ENCODE data around the gene PPIB.
A peak's percentile ranks its signal among the peaks of the same experiment; 100 is the strongest.

Gene PPIB

DNA sequence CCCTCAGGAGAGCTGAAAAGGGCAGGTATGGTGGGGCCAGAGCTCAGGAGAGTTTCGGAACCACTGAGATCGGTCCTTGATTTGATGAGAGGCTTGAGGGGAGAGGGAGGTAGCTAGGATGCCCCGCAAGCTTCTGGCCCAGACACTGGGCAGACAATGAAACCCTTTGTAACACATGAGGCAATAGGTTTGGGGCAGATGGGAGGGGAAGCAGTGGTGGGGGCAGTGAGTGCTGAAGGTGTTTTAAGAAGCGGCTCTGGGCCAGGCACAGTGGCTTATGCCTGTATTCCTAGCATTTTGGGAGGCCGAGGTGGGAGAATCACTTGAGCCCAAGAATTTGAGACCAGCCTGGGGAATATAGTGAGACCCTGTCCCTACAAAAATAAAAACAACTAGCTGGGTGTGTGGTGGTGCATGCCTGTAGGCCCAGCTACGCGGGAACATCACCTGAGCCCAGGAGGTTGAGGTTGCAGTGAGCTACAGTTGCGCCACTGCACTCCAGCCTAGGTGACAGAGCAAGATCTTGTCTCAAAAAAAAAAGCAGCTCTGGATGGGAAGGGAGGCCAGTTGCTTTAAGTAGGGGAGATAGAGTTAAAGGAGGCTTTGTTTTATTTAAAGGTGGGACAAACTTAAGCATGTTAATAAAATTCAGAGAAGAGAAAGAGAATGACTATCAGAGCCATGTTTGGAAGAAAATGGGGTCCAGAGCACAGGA is 20.9 kb downstream of the PPIB start:
- Histone ChIP-seq H3K27me3 (no peaks in the 10 kb centered on the region), H3K27ac (no peak overlapping the region), H3K4me1 (peaks cover 40% of the 10 kb centered on the region), H3K4me2 (no peak overlapping the region), H3K36me3 (peaks cover 64% of the 10 kb centered on the region), H4K20me1 (peaks cover 8% of the 10 kb centered on the region; the same call in 1 of the 2 replicates), H3K9ac (no peak overlapping the region), H3K4me3 (no peak overlapping the region), H3K9me3 (no peaks in the 10 kb centered on the region)
- TF ChIP-seq Cebpa-rat (IDR thresholded peaks at IDR 0.05), result no peak

DNA sequence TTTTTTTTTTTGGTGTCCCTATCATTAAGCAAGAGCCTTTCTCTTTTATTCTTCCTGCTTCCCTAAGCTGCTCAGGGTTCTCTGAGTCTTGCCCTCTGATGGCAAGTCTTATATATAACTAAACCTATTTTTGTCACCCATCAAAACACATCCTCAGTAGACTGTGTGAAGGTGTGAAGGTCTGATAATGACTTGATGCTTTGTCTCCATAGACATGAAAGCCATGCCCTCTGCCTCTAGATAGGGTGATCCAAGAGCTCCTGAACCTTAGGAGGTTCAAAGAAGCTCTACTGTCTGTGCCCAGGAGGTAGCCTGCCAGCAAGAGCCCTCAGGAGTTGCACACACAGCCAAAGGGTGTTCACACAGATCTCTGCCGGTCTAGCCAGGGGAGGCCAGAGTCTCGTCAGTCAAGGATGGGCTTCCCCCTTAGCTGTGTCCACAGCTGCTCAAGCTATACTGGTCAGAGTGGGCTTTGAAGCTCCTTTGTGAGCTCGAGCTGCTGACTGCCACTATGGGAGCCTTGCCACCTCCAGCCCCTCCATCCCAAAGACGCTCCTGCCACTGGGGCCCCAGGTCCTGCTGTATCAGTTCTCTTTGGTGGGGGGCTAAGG is 24.4 kb downstream of the PPIB start:
- H3K27me3 ChIP-seq, result no peaks in the 10 kb centered on the region
- H3K27ac ChIP-seq, result no peak overlapping the region
- peaks cover 21% of the 10 kb centered on the region for H3K4me1 ChIP-seq
- H3K9ac ChIP-seq, result no peak overlapping the region
- peaks cover 28% of the 10 kb centered on the region; the same call in 1 of the 2 replicates for H4K20me1 ChIP-seq
- peaks cover 87% of the 10 kb centered on the region for H3K36me3 ChIP-seq
- no peaks in the 10 kb centered on the region for H3K9me3 ChIP-seq
- no peak overlapping the region for H3K4me3 ChIP-seq
- TF ChIP-seq Cebpa-rat (IDR thresholded peaks at IDR 0.05), result no peak
- no peak overlapping the region for H3K4me2 ChIP-seq

DNA sequence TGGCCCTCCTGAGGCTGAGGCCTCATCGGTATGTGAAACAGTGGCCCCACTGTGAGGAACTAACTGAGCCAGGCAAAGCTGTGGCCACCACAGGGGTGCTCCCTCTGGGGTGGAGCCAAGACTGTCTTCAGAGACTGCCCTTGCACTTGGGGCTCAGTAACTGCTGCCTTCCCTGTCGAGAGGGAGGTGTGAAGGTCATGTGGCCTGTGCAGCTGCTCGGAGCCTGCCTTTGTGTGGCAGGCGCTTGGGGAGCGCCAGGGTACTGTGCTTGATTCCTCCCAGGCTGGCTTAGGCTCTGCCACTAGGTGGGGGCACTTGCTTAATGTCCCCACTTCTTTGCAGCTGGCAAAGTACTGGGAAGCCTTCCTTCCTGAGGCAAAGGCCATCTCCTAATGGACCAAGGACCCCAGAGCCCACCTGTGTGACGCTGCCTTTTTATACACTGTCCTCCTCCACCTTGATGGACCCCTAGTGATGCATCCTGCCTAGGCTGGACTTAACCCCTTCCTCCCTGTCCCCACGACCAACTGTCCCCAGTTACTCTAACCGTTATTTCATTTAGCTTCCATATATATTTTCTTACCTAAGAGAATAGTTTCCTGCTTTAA is 25.5 kb downstream of the PPIB start:
- Histone ChIP-seq H3K27ac (peak overlapping the region; percentile 19; the same call in 1 of the 2 replicates), H3K36me3 (peaks cover 87% of the 10 kb centered on the region)

DNA sequence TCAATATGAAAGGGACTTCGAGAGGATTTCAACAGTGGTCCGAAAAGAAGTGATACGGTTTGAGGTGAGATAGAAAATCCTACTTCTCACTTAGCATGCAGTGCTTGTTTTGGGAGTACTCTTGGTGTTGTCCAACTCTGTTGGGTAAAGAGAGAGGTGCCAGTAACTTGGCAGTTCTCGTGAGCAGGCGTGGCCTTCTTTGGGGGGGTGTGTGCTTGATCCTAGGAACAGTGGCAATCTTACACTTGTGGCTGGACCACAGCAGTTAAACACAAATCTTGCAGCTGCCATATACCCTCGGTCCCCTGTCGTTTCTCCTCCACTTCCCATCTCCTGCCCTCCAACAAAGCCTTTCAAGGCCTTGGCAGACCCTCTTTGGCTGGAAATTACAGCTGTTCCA is 26.5 kb downstream of the PPIB start:
- Histone ChIP-seq H3K4me3 (no peak overlapping the region), H3K27ac (0 out of 2 replicates have a peak overlapping the region, but pooled peaks have one; percentile 19), H3K9ac (no peak overlapping the region), H3K36me3 (peaks cover 87% of the 10 kb centered on the region), H3K4me2 (no peak overlapping the region), H3K27me3 (no peaks in the 10 kb centered on the region), H4K20me1 (peaks cover 28% of the 10 kb centered on the region; the same call in 1 of the 2 replicates), H3K9me3 (no peaks in the 10 kb centered on the region), H3K4me1 (peaks cover 19% of the 10 kb centered on the region)
- no peak for TF ChIP-seq Cebpa-rat (IDR thresholded peaks at IDR 0.05)

More for the DNA sequence above, 25.5 kb downstream of the PPIB start:
- no peaks in the 10 kb centered on the region for H3K27me3 ChIP-seq
- TF ChIP-seq Cebpa-rat (IDR thresholded peaks at IDR 0.05), result no peak
- peaks cover 19% of the 10 kb centered on the region for H3K4me1 ChIP-seq
- no peak overlapping the region for H3K4me3 ChIP-seq
- H4K20me1 ChIP-seq, result peaks cover 28% of the 10 kb centered on the region; the same call in 1 of the 2 replicates
- peak overlapping the region; percentile 35 for H3K4me2 ChIP-seq
- no peak overlapping the region for H3K9ac ChIP-seq
- H3K9me3 ChIP-seq, result no peaks in the 10 kb centered on the region

DNA sequence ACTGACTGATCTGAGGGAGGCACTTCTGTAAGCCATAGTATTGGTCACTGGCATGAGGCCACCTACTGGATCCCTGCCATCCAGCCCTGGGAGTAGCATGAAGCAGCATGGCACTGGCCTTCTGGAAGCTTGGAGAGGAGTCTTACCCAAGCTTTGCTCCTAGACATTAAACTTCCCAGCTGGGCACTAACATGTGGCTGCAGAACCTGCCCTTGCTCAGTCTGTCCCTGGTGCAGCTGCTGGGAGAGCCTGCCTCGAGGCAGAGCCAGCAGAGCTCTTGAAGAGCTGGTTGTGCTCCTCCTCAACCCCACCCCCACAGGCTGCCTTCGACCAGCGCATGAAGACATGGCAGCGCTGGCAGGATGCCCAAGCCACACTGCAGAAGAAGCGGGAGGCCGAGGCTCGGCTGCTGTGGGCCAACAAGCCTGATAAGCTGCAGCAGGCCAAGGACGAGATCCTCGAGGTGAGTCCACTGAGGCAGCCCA is 28.4 kb downstream of the PPIB start:
- H3K4me3 ChIP-seq, result no peak overlapping the region
- H3K9ac ChIP-seq, result no peak overlapping the region
- H3K27me3 ChIP-seq, result no peaks in the 10 kb centered on the region
- H4K20me1 ChIP-seq, result peaks cover 28% of the 10 kb centered on the region; the same call in 1 of the 2 replicates
- no peak overlapping the region for H3K27ac ChIP-seq
- H3K36me3 ChIP-seq, result peaks cover 96% of the 10 kb centered on the region
- no peak overlapping the region for H3K4me2 ChIP-seq
- H3K9me3 ChIP-seq, result no peaks in the 10 kb centered on the region
- H3K4me1 ChIP-seq, result peaks cover 19% of the 10 kb centered on the region
- no peak for TF ChIP-seq Cebpa-rat (IDR thresholded peaks at IDR 0.05)

DNA sequence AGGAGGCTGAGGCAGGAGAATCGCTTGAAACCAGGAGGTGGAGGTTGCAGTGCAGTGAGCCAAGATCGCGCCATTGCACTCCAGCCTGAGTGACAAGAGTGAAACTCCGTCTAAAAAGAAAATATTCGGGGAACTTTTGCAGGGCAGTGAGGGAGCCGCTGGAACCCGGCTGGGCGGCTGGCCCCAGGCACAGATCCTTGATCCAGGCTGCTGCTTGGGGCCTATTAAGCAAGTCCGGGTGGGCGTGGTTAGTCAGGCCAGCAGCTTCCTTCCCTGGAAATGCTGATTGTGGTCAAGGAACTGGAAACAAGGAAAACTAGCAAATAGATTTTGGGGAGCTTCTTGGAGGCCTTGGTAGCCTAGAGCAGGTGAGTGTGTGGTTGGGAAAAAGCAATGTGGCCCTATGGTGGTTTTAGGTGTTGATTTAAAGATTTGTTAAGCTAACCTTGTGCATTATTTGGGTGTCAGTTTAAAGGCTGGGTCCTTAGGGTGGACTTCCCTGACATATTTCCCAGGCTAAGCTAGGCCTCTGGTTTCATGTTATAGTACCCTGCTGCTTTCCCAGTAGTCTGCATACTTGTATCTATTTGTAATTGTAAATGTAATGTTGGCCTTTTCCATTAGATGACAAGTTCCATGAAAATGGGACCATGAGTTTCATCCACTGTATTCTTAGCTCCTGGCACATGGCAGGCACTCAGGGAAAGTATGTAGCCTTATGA is 29.0 kb downstream of the PPIB start:
- H3K4me3 ChIP-seq, result no peak overlapping the region
- H3K27me3 ChIP-seq, result no peaks in the 10 kb centered on the region
- no peak for TF ChIP-seq Cebpa-rat (IDR thresholded peaks at IDR 0.05)
- H3K4me1 ChIP-seq, result peaks cover 19% of the 10 kb centered on the region
- H3K9me3 ChIP-seq, result no peaks in the 10 kb centered on the region
- H3K9ac ChIP-seq, result no peak overlapping the region
- no peak overlapping the region for H3K4me2 ChIP-seq
- peaks cover 100% of the 10 kb centered on the region for H3K36me3 ChIP-seq
- no peak overlapping the region for H3K27ac ChIP-seq
- peaks cover 28% of the 10 kb centered on the region; the same call in 1 of the 2 replicates for H4K20me1 ChIP-seq

DNA sequence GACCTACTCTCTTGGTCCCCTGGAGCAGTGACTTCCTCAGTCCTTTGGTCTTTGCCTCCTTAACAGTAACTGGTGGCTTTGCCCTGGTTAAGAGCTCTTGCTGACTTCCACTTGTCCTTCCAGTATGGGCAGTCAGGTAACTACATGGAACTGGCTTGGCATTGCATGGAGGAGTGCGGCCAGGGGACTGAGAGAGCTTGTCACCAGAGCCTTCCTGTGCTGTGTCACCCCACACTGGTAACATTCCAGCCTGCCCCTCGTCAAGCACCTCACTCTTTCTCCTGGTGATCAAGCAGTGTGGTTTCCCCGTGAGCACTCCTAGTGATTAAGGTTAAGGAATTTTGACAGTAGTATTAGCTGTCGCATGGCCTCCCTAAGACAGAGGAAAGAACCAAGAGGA is 30.6 kb downstream of the PPIB start:
- TF ChIP-seq Cebpa-rat (IDR thresholded peaks at IDR 0.05), result no peak
- no peaks in the 10 kb centered on the region for H3K27me3 ChIP-seq
- H3K36me3 ChIP-seq, result peaks cover 100% of the 10 kb centered on the region
- no peak overlapping the region for H3K27ac ChIP-seq
- no peak overlapping the region for H3K4me3 ChIP-seq
- H3K9ac ChIP-seq, result no peak overlapping the region
- no peak overlapping the region for H3K4me2 ChIP-seq
- peaks cover 23% of the 10 kb centered on the region; the same call in 1 of the 2 replicates for H4K20me1 ChIP-seq
- H3K9me3 ChIP-seq, result no peaks in the 10 kb centered on the region
- peaks cover 14% of the 10 kb centered on the region for H3K4me1 ChIP-seq

DNA sequence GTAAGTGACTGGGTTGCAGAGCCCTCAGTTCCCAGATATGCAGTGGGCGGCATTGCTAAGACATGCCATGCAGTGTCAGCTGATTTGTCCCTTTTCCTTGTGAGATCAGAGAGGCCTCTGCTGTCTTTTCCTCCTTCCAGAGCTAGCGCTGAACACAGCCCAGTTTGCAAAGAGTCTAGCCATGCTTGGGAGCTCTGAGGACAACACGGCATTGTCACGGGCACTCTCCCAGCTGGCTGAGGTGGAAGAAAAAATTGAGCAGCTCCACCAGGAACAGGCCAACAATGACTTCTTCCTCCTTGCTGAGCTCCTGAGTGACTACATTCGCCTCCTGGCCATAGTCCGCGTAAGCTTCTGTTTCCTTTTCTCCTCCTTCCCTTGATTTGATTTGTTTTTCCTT is 31.3 kb downstream of the PPIB start:
- H3K4me3 ChIP-seq, result no peak overlapping the region
- no peaks in the 10 kb centered on the region for H3K27me3 ChIP-seq
- no peaks in the 10 kb centered on the region for H3K9me3 ChIP-seq
- TF ChIP-seq Cebpa-rat (IDR thresholded peaks at IDR 0.05), result no peak
- H3K36me3 ChIP-seq, result peaks cover 100% of the 10 kb centered on the region
- no peak overlapping the region for H3K4me2 ChIP-seq
- peaks cover 16% of the 10 kb centered on the region; the same call in 1 of the 2 replicates for H4K20me1 ChIP-seq
- H3K27ac ChIP-seq, result no peak overlapping the region
- H3K4me1 ChIP-seq, result peaks cover 7% of the 10 kb centered on the region
- no peak overlapping the region for H3K9ac ChIP-seq

DNA sequence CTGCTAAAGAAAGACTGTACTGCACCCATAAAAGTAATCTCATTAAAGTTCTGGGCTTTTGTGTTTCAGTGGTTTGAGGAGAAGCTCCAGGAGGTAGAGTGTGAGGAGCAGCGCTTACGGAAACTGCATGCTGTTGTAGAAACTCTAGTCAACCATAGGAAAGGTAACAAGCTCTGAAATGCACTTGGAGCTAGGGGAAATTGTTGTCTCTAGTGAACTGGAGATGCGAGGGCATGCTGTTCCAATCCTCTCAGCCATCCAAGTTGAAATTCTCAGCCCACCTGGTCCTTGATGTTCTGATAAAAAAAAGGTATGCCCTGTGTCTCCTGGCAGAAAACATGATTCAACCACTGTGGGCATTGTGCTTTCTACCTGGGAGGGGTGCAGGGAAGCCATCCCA is 32.7 kb downstream of the PPIB start:
- TF ChIP-seq Cebpa-rat (IDR thresholded peaks at IDR 0.05), result no peak
- Histone ChIP-seq H3K9ac (no peak overlapping the region), H3K4me1 (no peaks in the 10 kb centered on the region), H3K27me3 (no peaks in the 10 kb centered on the region), H3K4me2 (no peak overlapping the region), H3K4me3 (no peak overlapping the region), H3K36me3 (peaks cover 100% of the 10 kb centered on the region), H3K9me3 (no peaks in the 10 kb centered on the region), H4K20me1 (0 out of 2 replicates have a peak, but pooled peaks cover 7% of the 10 kb centered on the region), H3K27ac (no peak overlapping the region)
